ENCODE data around the gene GEN1.
"Not testable (repeated sequence)": the region's sequence is repeated elsewhere in the genome, so short reads cannot be mapped to it uniquely, and the experiment has no call there.

The GEN1 gene

GRCh38 chr2:17799301-17800120, 45.6 kb downstream of the GEN1 start:
- no peak for DNase-seq

DNA sequence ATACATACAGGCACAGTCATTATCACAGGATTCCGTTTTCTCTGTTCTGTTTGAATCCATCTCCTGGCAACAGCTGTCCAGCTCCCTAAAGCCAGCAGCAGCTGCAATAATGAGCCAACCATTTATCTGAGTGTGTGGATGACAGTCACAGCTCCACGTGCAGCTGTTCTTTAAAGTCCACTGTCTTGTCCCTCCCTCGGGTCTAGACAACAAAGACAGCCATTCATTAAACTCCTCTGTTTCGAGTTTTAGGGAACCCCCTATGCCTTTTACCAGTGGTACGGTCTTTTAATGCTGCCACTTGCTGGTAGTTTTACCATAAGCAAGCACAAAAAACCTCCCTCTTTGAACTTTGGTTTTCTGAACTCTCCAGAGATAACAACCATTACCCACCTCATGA, 46.3 kb downstream of the GEN1 start:
- DNase-seq, result no peak

DNA sequence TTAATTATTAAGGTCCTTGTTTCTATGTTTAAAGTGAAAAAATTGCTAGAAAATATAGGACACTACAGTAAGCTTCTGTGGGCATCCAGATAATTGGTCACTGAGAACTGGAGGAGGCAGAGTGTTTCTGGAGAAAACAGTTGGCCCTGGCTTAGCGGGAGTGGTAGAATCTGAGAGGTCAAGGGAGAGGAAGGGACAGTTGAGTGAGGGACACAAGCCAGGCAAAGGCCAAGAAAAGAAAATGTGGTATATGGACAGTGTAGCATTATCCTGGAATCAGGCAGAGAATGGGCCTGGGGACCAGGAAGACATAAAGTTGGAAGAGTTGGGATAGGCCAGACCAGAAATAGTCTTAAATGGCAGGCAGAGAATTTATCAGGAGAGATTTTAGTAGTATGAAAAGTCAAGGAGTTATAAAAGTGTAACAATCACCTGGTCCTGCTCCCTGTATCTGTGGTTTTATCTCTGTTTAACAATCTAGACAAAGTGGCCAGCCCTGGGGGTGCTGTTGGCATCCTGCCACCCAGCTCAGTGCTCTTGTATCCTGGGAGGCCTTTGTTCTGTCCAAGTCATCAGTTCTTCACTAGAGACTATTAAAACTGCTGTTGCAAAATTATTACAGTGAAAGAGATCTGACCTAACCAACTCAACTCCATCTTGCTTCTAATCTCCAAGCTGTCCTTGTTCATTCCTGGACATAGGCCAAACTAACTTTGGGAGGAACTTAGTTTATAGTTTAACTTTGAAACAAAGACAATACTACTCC, 46.9 kb downstream of the GEN1 start:
- no peak for DNase-seq

- DNase-seq, result no peak
These were observed 49.6 kb downstream of the GEN1 start for GRCh38 chr2:17803497-17803896.

GRCh38 chr2:17804358-17804757, 50.4 kb downstream of the GEN1 start:
- no peak for DNase-seq

- no peak for DNase-seq
These were observed 51.2 kb downstream of the GEN1 start for GRCh38 chr2:17805166-17805565.

GRCh38 chr2:17805717-17806363, 51.9 kb downstream of the GEN1 start:
- no peak for DNase-seq

DNA sequence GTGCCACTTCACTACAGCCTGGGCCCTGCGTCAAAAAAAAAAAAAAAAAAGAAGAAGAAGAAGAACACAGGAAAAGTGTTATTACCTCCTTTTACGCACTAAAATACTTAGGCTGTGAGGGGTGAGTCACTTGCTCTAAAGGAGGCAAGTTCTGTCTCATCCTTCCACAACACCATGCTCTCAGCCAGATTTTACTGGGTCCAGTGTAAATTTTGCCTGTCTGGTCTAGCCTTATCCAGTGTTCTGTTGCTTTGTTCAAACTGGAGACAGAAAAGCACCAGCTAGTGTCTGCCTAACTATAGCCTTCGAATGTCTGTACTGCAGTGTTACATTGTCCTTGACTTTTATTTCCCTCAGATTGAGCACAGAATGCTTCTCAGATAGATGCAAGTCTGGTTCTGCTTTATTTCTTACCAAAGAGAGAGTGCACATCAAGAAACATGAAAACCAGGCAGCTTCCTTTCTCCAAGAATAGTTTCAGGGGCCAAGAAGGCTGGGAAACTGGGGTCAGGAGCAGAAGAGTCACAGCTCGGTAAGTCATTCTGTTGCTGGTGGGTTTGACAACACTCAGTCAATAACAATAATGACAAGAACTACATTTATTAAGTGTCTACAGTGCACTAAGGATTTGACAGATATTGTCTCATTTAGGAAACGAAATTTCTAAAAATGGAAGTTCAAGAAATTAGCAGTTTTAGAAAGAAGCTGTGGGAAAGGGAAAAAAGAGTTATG, 59.2 kb downstream of the GEN1 start:
- DNase-seq, result no peak

DNA sequence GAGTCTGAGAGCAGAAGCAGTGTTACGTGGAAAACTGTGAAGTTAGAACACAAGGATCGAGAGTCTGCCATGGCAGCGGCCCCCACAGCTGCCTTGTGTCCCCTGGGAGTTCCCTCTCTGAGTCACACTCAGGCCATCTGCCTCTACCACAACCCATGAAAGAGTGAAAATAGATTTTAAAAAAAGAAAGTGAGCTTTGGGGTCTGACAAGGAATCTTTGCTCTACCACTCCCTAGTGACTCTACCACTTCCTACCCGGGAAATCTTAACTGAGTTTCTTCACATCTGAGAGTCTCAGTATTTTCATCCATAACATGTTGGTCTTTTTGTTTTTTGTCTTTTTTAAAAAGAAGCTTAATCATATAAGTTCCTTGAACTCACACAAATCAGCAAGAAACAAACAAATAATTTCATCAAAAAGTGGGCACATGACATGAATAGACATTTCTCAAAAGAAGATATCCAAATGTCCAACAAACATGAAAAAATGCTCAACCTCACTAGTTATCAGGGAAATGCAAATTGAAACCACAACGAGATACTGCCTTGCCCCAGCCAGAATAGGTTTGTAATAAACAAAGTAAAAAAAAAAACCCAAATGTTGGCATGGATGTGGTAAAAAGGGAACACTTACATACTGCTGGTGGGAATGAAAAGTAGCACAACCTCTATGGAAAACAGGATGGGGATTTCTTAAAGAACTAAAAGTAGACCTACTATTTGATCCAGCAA, 60.0 kb downstream of the GEN1 start:
- DNase-seq, result peak; percentile 88

GRCh38 chr2:17814601-17815000, 60.7 kb downstream of the GEN1 start:
- peak; percentile 72 for DNase-seq

GRCh38 chr2:17815468-17816184, 61.7 kb downstream of the GEN1 start:
- DNase-seq, result peak; percentile 58

DNA sequence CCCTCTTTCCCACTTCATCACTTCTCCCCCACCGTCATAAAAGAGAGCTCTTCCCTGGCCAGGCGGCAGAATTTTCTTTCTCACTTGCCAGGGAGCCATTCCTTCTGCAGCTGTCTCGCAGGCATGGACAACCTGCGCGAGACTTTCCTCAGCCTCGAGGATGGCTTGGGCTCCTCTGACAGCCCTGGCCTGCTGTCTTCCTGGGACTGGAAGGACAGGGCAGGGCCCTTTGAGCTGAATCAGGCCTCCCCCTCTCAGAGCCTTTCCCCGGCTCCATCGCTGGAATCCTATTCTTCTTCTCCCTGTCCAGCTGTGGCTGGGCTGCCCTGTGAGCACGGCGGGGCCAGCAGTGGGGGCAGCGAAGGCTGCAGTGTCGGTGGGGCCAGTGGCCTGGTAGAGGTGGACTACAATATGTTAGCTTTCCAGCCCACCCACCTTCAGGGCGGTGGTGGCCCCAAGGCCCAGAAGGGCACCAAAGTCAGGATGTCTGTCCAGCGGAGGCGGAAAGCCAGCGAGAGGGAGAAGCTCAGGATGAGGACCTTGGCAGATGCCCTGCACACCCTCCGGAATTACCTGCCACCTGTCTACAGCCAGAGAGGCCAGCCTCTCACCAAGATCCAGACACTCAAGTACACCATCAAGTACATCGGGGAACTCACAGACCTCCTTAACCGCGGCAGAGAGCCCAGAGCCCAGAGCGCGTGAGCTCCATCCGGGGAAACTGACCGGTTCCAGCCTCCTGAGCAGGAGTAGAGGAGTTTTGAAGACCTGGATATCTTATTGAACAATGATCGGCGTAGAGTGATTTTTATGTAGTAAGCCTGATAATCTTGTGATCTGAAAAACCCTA, 62.7 kb downstream of the GEN1 start, which contains the start of gene MSGN1:
TSS of gene MSGN1 (plus strand) at position 65 of the 850 bp plus-strand sequence. CDS start at position 124, 59 bp downstream.
- no peak for DNase-seq

DNA sequence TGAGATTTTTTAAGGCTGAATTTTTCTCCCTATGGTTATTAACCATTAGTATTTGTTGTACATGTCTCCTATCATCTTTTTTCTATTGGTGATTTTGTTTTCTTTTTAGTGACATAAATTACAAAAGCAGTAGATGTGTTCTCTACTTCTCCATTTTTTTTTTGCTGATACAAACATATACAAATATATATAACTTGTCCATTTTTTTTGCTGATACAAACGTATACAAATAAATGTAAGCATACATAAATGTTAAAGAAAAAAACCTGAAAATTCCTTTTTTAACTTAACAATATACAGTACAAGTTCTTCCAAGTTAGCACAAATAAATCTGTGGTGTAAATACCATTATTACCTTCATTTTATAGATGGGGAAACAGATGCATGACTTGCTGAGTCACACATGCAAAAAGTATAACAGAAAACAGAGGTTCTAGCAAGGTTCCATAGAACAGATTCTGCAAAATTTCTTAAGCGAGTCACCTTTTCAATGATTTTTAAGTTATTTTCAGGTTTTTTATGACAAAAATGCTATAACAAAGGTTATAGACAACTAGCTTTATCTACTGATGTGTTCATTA, 64.4 kb downstream of the GEN1 start:
- DNase-seq, result no peak

DNA sequence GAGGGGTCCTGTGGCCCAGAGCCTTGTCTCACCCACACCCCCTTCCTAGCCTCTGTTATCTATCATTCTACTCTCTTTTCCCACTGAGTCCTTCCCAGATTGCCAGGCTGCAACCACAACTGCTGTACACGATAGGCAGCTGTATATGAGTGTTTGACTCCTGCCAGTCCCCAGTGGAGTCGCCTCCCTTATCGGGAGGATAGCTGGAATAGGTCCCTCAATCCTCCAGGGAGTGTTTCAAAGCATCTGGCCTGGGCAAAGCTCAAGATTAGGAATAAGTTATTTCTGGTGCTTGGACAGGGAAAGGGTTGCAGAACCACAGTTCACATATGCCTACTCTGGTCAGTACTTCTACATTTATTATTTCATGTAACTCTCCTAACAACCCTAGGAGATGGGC, 67.1 kb downstream of the GEN1 start:
- peak; percentile 23 for DNase-seq

DNA sequence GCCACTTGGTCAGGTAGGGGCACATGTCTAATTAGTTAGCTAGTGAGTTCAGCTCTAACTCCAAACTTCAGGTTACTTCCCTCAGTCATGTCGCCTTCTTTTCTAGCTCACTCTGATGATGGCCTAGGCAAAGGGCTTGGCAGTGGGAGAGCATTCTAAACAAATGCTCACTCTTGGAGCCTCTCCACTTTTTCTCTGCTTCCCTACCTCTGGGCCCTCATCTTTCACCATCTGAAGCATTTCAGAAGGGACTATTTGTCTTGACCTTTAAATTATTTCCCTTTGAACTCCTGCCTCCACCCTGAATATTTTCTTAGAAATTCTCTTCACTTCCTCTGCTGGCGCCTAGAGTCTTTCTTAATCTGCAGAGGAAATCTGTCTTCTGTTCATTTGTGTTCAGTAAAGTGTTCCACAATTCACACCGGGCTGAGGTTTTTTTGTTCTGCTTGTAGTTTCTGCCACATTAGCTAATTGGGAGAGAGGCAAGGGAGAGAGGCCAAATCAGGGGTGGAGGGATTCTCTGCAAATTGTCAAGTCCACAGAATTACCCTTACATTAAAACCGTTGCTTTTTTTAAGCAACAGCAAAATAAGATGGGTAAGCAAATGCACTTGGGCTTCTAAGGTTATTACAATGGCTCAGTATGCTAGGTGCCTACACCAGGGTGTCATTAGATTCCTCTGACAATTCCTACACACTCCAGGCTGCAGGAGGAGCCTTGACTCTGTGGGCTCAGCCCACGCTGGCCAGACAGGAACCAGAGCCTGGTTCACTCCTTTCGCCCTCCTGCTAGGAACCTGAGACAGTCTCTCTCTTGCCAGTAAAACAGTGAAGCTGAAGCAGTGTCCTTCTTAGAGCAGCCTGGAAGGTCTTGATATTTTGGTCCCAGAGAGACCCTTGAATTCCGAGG, 67.9 kb downstream of the GEN1 start:
- no peak for DNase-seq

- DNase-seq, result no peak
These were observed 68.6 kb downstream of the GEN1 start for GRCh38 chr2:17822445-17823117.

- not testable (repeated sequence) for DNase-seq
These were observed 69.7 kb downstream of the GEN1 start for GRCh38 chr2:17823646-17824045.

GRCh38 chr2:17827316-17827715, 73.4 kb downstream of the GEN1 start:
- DNase-seq, result no peak

All from DMS 273 treated with DMSO at 0.1 percent for 48 hours (cell line).